ENCODE data around the gene TRAF3.

Gene TRAF3

GRCh38 chr14:102949062-102949800, 172.0 kb downstream of the TRAF3 start:
- DNase-seq (ENCODE audit: low read depth in 4 of 4, low spot score in 1 of 4) = peak in 1 of 4 experiments; percentile 10

- no peak for DNase-seq (ENCODE audit: low read depth in 4 of 4, low spot score in 1 of 4)
These were observed 172.7 kb downstream of the TRAF3 start for GRCh38 chr14:102949801-102950451.

GRCh38 chr14:102951034-102951433, 173.8 kb downstream of the TRAF3 start:
- DNase-seq (ENCODE audit: low read depth in 4 of 4, low spot score in 1 of 4) = no peak

- DNase-seq (ENCODE audit: low read depth in 4 of 4, low spot score in 1 of 4) = no peak
These were observed 174.6 kb downstream of the TRAF3 start for GRCh38 chr14:102951799-102952198.

GRCh38 chr14:102952276-102952675, 175.0 kb downstream of the TRAF3 start:
- no peak for DNase-seq (ENCODE audit: low read depth in 4 of 4, low spot score in 1 of 4)

GRCh38 chr14:102953100-102953499, 175.9 kb downstream of the TRAF3 start:
- DNase-seq (ENCODE audit: low read depth in 4 of 4, low spot score in 1 of 4) = no peak

- no peak for DNase-seq (ENCODE audit: low read depth in 4 of 4, low spot score in 1 of 4)
These were observed 177.0 kb downstream of the TRAF3 start for GRCh38 chr14:102954081-102954789.

GRCh38 chr14:102955636-102956408, 178.6 kb downstream of the TRAF3 start:
- no peak for DNase-seq (ENCODE audit: low read depth in 4 of 4, low spot score in 1 of 4)

- no peak for DNase-seq (ENCODE audit: low read depth in 4 of 4, low spot score in 1 of 4)
These were observed 180.0 kb downstream of the TRAF3 start for GRCh38 chr14:102957222-102957621.

- no peak for DNase-seq (ENCODE audit: low read depth in 4 of 4, low spot score in 1 of 4)
These were observed 181.2 kb downstream of the TRAF3 start for GRCh38 chr14:102958461-102958860.
